ENCODE data around the gene HUNK. TPM values are rescaled to one million over a fixed set of nuclear protein-coding genes. Genes with fewer than 3 reads are reported as not detected.

The HUNK gene
- total RNA-seq, 2 donors from 2014 or later: 5.8 to 8.4 TPM

DNA sequence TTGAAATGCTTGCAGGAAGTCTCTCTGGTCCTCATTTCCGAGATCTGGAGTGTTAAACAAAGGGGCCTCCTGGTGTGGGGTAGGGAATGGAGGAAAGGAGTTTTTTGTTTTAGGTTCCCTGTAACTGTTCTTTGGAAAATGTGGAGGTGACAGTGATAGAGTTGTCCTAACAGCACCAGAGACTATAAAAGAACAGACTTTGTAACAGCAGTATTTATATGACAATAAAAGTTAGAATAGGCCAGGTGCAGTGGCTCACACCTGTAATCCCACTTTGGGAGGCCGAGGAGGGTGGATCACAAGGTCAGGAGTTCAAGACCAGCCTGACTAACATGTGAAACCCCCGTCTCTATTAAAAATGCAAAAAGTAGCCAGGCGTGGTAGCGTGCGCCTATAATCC is 68.9 kb downstream of the HUNK start:
- Mint-ChIP-seq H3K4me1 (peaks cover 23% of the 10 kb centered on the region), H3K9me3 (no peaks in the 10 kb centered on the region), H3K36me3 (ENCODE audit: low read depth) (no peaks in the 10 kb centered on the region), H3K27me3 (ENCODE audit: insufficient read depth) (peaks cover 2% of the 10 kb centered on the region), H3K27ac (no peak overlapping the region), H3K4me3 (no peak overlapping the region)
- no peaks in the 10 kb centered on the region for H3K9me3 ChIP-seq (ENCODE audit: control insufficient read depth, low read length)
- H3K9ac ChIP-seq (ENCODE audit: extremely low read depth, low read length, poor library complexity, severe bottlenecking): no peak overlapping the region
- H3K36me3 ChIP-seq (ENCODE audit: control insufficient read depth, insufficient read depth, low read length): no peaks in the 10 kb centered on the region
- H3K4me1 ChIP-seq (ENCODE audit: control insufficient read depth, insufficient read depth, low read length): peaks cover 4% of the 10 kb centered on the region
- 89 to 94% methylated on average over 6 of the region's 6 CpGs for WGBS, 2 experiments (ENCODE audit: insufficient coverage in 1 of 2, insufficient read length in 1 of 2)
- H3K27ac ChIP-seq (ENCODE audit: low read depth, low read length): no peak overlapping the region
- H3K27me3 ChIP-seq (ENCODE audit: control insufficient read depth, insufficient read depth, low read length, poor library complexity, severe bottlenecking): no peaks in the 10 kb centered on the region
- no peak for TF ChIP-seq CTCF (conservative IDR thresholded peaks at IDR 0.05)
- DNase-seq: no peak
- no peak overlapping the region for H3K4me3 ChIP-seq (ENCODE audit: low read length)

DNA sequence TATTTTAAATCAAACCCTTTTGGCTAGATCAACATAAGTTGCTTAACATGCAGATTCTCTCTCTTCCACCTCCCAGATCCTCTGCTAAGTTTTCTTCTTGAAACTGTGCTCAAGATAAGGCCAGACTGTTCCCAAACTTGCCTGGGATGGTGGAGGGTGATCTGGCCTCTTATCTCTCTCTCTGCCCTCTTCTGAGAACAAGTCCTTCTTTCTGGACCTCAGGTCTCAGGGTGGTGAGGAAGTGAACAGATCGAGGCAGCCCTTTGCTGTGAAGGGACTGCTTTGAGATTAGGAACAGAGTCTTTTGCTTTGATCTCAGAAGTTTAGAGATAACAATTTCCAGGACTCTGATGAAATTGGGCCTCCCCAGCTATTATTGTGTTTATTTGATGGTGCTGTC is 70.7 kb downstream of the HUNK start:
- Mint-ChIP-seq H3K27me3 (ENCODE audit: insufficient read depth) (peaks cover 2% of the 10 kb centered on the region), H3K36me3 (ENCODE audit: low read depth) (peaks cover 4% of the 10 kb centered on the region), H3K9me3 (no peaks in the 10 kb centered on the region), H3K4me1 (peaks cover 23% of the 10 kb centered on the region), H3K27ac (no peak overlapping the region), H3K4me3 (no peak overlapping the region)
- Histone ChIP-seq H3K9ac (ENCODE audit: extremely low read depth, low read length, poor library complexity, severe bottlenecking) (no peak overlapping the region), H3K4me3 (ENCODE audit: low read length) (no peak overlapping the region), H3K36me3 (ENCODE audit: control insufficient read depth, insufficient read depth, low read length) (no peaks in the 10 kb centered on the region), H3K4me1 (ENCODE audit: control insufficient read depth, insufficient read depth, low read length) (peaks cover 4% of the 10 kb centered on the region), H3K27me3 (ENCODE audit: control insufficient read depth, insufficient read depth, low read length, poor library complexity, severe bottlenecking) (no peaks in the 10 kb centered on the region), H3K27ac (ENCODE audit: low read depth, low read length) (no peak overlapping the region), H3K9me3 (ENCODE audit: control insufficient read depth, low read length) (no peaks in the 10 kb centered on the region)
- DNase-seq: no peak
- no peak for TF ChIP-seq CTCF (conservative IDR thresholded peaks at IDR 0.05)
- 47% methylated on average over 1 of the region's 1 CpG; no CpG with 5 or more reads in 1 of the 2 experiments for WGBS, 2 experiments (ENCODE audit: insufficient coverage in 1 of 2, insufficient read length in 1 of 2)

DNA sequence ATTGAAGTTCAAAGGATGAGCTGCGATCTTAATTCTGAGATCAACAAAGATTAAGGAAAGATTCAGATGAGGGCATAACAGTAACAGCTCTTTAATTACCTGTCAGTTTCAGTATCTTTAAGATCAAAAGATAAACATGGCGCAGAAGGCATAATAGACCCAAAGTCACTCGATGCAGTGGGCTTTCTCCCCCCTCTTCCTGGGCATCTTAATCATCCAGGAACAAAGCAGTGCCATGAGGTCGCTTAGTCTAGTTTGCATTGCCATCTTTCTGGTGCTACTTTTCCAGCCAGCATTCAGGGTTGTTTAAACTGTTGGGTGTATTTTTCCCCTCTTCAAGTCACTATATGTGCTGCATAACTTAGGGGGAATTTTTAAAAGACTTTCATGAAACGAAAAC is 72.3 kb downstream of the HUNK start:
- Histone ChIP-seq H3K36me3 (ENCODE audit: control insufficient read depth, insufficient read depth, low read length) (no peaks in the 10 kb centered on the region), H3K4me1 (ENCODE audit: control insufficient read depth, insufficient read depth, low read length) (peaks cover 4% of the 10 kb centered on the region), H3K9ac (ENCODE audit: extremely low read depth, low read length, poor library complexity, severe bottlenecking) (no peak overlapping the region), H3K27me3 (ENCODE audit: control insufficient read depth, insufficient read depth, low read length, poor library complexity, severe bottlenecking) (no peaks in the 10 kb centered on the region), H3K9me3 (ENCODE audit: control insufficient read depth, low read length) (no peaks in the 10 kb centered on the region), H3K4me3 (ENCODE audit: low read length) (no peak overlapping the region), H3K27ac (ENCODE audit: low read depth, low read length) (peak overlapping the region; percentile 34)
- Mint-ChIP-seq H3K36me3 (ENCODE audit: low read depth) (peaks cover 4% of the 10 kb centered on the region), H3K27me3 (ENCODE audit: insufficient read depth) (peaks cover 2% of the 10 kb centered on the region), H3K9me3 (no peaks in the 10 kb centered on the region), H3K27ac (no peak overlapping the region), H3K4me1 (peaks cover 23% of the 10 kb centered on the region), H3K4me3 (no peak overlapping the region)
- no peak for DNase-seq
- 67 to 79% methylated on average over 4 to 5 of the region's 5 CpGs for WGBS, 2 experiments (ENCODE audit: insufficient coverage in 1 of 2, insufficient read length in 1 of 2)
- no peak for TF ChIP-seq CTCF (conservative IDR thresholded peaks at IDR 0.05)
